BJ (cell line): ENCODE measurements around the gene BRF1. TPM values are rescaled to one million over a fixed set of nuclear protein-coding genes. Genes with fewer than 3 reads are reported as not detected.
"Not testable (repeated sequence)": the region's sequence is repeated elsewhere in the genome, so short reads cannot be mapped to it uniquely, and the experiment has no call there.

Experiments
- CTCF ChIA-PET: fragments of 350-600 bp; formaldehyde crosslinking; extraction: SDS; loops from one replicate; lab custom pipeline; 2021; ENCODE audit warnings: antibody characterized with exemption, inconsistent platforms; lab: Yijun Ruan, JAX
- POLR2A ChIA-PET: fragments of 300-600 bp; sonication (Branson Sonifier 250); formaldehyde crosslinking; extraction: SDS; loops from one replicate; lab custom pipeline; 2021; ENCODE audit warnings: antibody characterized with exemption; lab: Charles Lee
- DNase-seq: peaks from one replicate; pipeline ENCODE4 v3.0.0-alpha.2; 2011; ENCODE audit warnings: low read depth
- H3K27me3 ChIP-seq: 2 replicates; pipeline ENCODE4 v1.6.0; 2011; ENCODE audit warnings: low read length; ENCODE audit not compliant: control insufficient read depth, insufficient read depth
- H3K36me3 ChIP-seq: 2 replicates; pipeline ENCODE4 v1.5.1; 2011; ENCODE audit warnings: low read length; ENCODE audit not compliant: control insufficient read depth, insufficient read depth
- H3K4me3 ChIP-seq: 2 replicates; pipeline ENCODE4 v1.5.1; 2011; ENCODE audit warnings: low read depth, mild to moderate bottlenecking, control low read depth, low read length
- CTCF ChIP-seq: IDR thresholded peaks from 2 replicates; pipeline ENCODE4 v1.5.1; 2011; ENCODE audit warnings: low read depth, mild to moderate bottlenecking, control low read depth, inconsistent platforms, low read length, moderate library complexity; ENCODE audit not compliant: insufficient read depth
- polyA plus RNA-seq: library from polyadenylated mRNA; depleted of rRNA; stranded (reverse); fragments of >200 nt; gene quantifications from 2 replicates; pipeline ENCODE4 v1.2.3, GENCODE V29; 2011

BRF1 gene
- polyA plus RNA-seq, 1 experiment: 8.2 TPM

GRCh38 chr14:105337966-105338741 lies 37.4 kb upstream of the BRF1 start:
- no peak overlapping the region for H3K4me3 ChIP-seq
- no peak for TF ChIP-seq CTCF
- CTCF ChIA-PET: interaction anchor here (5.2 kb wide), 1 partner anchor 13 kb away, joined by 27 read pairs; no protein-coding TSS in a partner anchor
- H3K36me3 ChIP-seq: no peaks in the 10 kb centered on the region; the same call in none of the 2 replicates
- no peaks in the 10 kb centered on the region for H3K27me3 ChIP-seq
- DNase-seq: no peak
- POLR2A ChIA-PET: no interaction called here

- TF ChIP-seq CTCF: no peak
- Histone ChIP-seq H3K4me3 (no peak overlapping the region), H3K36me3 (no peaks in the 10 kb centered on the region; the same call in none of the 2 replicates), H3K27me3 (no peaks in the 10 kb centered on the region)
- DNase-seq: no peak
- ChIA-PET POLR2A (no interaction called here), CTCF (no interaction called here)
Measured at GRCh38 chr14:105337433-105337832, 36.6 kb upstream of the BRF1 start.

- TF ChIP-seq CTCF: no peak
- no peak for DNase-seq
- Histone ChIP-seq H3K27me3 (no peaks in the 10 kb centered on the region), H3K4me3 (no peak overlapping the region), H3K36me3 (no peaks in the 10 kb centered on the region; the same call in none of the 2 replicates)
- ChIA-PET POLR2A (no interaction called here), CTCF (no interaction called here)
Measured at GRCh38 chr14:105336477-105337287, 35.9 kb upstream of the BRF1 start.

- Histone ChIP-seq H3K4me3 (no peak overlapping the region), H3K27me3 (no peaks in the 10 kb centered on the region), H3K36me3 (no peaks in the 10 kb centered on the region; the same call in none of the 2 replicates)
- POLR2A ChIA-PET: no interaction called here
- no peak for DNase-seq
- CTCF ChIA-PET: interaction anchor here (1.5 kb wide), 1 partner anchor 30 kb away, joined by 3 read pairs; no protein-coding TSS in a partner anchor
- TF ChIP-seq CTCF: no peak
Measured at GRCh38 chr14:105335735-105336476, 35.1 kb upstream of the BRF1 start.

- DNase-seq, H3K27me3 ChIP-seq, POLR2A ChIA-PET, H3K4me3 ChIP-seq, H3K36me3 ChIP-seq: not testable (repeated sequence)
- CTCF ChIA-PET: interaction anchor here (0.7 to 1.5 kb wide), 2 partner anchors 17 to 31 kb away, joined by 3 read pairs; no protein-coding TSS in a partner anchor
Measured at GRCh38 chr14:105335231-105335542, 34.4 kb upstream of the BRF1 start.
